ENCODE data around the gene EPB41L1. TPM values are rescaled to one million over a fixed set of nuclear protein-coding genes. Genes with fewer than 3 reads are reported as not detected.

EPB41L1 gene
- total RNA-seq, 1 experiment from 2014 or later = 42.1 TPM

DNA sequence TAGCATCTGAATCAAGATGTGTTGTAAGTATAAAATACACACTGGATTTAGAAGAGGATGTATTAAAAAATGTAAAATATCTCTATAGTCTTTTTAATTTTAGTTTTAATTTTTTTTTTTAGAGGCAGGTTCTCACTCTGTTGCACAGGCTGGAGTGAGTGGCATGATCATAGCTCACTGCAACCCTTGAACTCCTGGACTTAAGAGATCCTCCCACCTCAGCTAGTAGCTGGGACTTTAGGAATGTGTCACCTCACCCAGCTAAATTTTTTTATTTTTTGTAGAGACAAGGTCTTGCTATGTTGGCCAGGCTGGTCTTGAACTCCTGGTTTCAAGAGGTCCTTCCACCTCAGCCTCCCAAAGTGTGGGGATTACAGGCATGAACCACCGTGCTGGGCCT, 46.7 kb upstream of the EPB41L1 start:
- no peaks in the 10 kb centered on the region for H3K36me3 ChIP-seq (ENCODE audit: control insufficient read depth in 1 of 2, insufficient read depth in 2 of 2, low read length in 2 of 2)
- ChIA-PET RAD21 (ENCODE audit: low non-redundant PET in 1 of 2, low total read pairs in 2 of 2, uncharacterized antibody in 2 of 2, unreplicated experiment in 2 of 2) (no interaction called here), CTCF (no interaction called here), POLR2A (no interaction called here)
- H3K27me3 ChIP-seq (ENCODE audit: insufficient read depth, low read length) = no peaks in the 10 kb centered on the region
- H3K79me2 ChIP-seq (ENCODE audit: insufficient read depth, low read length) = no peaks in the 10 kb centered on the region
- H4K20me1 ChIP-seq (ENCODE audit: insufficient read depth) = no peaks in the 10 kb centered on the region
- BruUV-seq (replicated peaks) = no TSS peak
- no peak overlapping the region for H3K9ac ChIP-seq (ENCODE audit: low read length)
- TF ChIP-seq REST (IDR thresholded peaks at IDR 0.05; ENCODE audit: low read depth) = no peak
- TF ChIP-seq EZH2phosphoT487 (IDR thresholded peaks at IDR 0.05; ENCODE audit: borderline replicate concordance) = no peak
- no peak for TF ChIP-seq EZH2 (IDR thresholded peaks at IDR 0.05)
- no peak for TF ChIP-seq RAD21 (IDR thresholded peaks at IDR 0.05; ENCODE audit: low read depth)
- TF ChIP-seq JUND (IDR thresholded peaks at IDR 0.05) = no peak
- no peak for TF ChIP-seq POLR2AphosphoS5 (IDR thresholded peaks at IDR 0.05; ENCODE audit: low read depth, low read length)
- TF ChIP-seq ELF1 (IDR thresholded peaks at IDR 0.05; ENCODE audit: borderline replicate concordance, low read depth) = no peak
- no peak for TF ChIP-seq ZBTB33 (IDR thresholded peaks at IDR 0.05; ENCODE audit: extremely low read depth, insufficient replicate concordance, low read length)
- TF ChIP-seq EGR1 (IDR thresholded peaks at IDR 0.05; ENCODE audit: low read depth) = no peak
- TF ChIP-seq, protein P1, sequence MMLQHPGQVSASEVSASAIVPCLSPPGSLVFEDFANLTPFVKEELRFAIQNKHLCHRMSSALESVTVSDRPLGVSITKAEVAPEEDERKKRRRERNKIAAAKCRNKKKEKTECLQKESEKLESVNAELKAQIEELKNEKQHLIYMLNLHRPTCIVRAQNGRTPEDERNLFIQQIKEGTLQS (IDR thresholded peaks at IDR 0.05) = no peak
- TF ChIP-seq SRF (IDR thresholded peaks at IDR 0.05; ENCODE audit: low read depth) = no peak
- TF ChIP-seq SIN3A (IDR thresholded peaks at IDR 0.05; ENCODE audit: low read depth) = no peak
- no peak for TF ChIP-seq POLR2A (IDR thresholded peaks at IDR 0.05; ENCODE audit: borderline replicate concordance, extremely low read depth, insufficient read depth, insufficient read length)
- TF ChIP-seq TCF7L2 (IDR thresholded peaks at IDR 0.05; ENCODE audit: borderline replicate concordance, extremely low read depth, insufficient read depth, insufficient read length) = no peak
- no peak for TF ChIP-seq FOSL1 (IDR thresholded peaks at IDR 0.05; ENCODE audit: low read depth)
- no peak overlapping the region for H3K27ac ChIP-seq (ENCODE audit: low read depth, low read length)
- peaks cover 23 to 41% of the 10 kb centered on the region in 2 experiments; a peak in 3 of 4 replicates for H3K4me1 ChIP-seq (ENCODE audit: control insufficient read depth in 1 of 2, insufficient read depth in 2 of 2, low read length in 2 of 2)
- no peaks in the 10 kb centered on the region for H3K9me3 ChIP-seq (ENCODE audit: control insufficient read depth in 1 of 2, insufficient read depth in 1 of 2, low read depth in 1 of 2, low read length in 2 of 2)
- DNase-seq (ENCODE audit: low read depth, low spot score) (no peak), ATAC-seq (no peak)
- H2AFZ ChIP-seq (ENCODE audit: low read depth, low read length, poor library complexity, severe bottlenecking) = no peak overlapping the region
- no peaks in the 10 kb centered on the region for H3K9me2 ChIP-seq (ENCODE audit: insufficient read depth)
- H3K4me2 ChIP-seq (ENCODE audit: low read length) = no peak overlapping the region
- H3K4me3 ChIP-seq (replicated peaks in 1 of 2; ENCODE audit: low read depth in 1 of 2, low read length in 2 of 2) = no peak overlapping the region
- intact Hi-C loops (cut with micrococcal nuclease) = no loop called here
